HL-60/S4 treated with retinoic acid at 250 ng/mL for 4 days and 3 days (cell line): ENCODE results near the gene C2orf68.
"Not testable (repeated sequence)": the region's sequence is repeated elsewhere in the genome, so short reads cannot be mapped to it uniquely, and the experiment has no call there.

Source experiments
- in situ Hi-C: fragments of 300-500 bp; cut with MboI; formaldehyde crosslinking; loops from 2 replicates; pipeline ENCODE4 v1.7.0; 2022; ENCODE audit warnings: low sequenced_read_pairs

C2orf68 gene

DNA sequence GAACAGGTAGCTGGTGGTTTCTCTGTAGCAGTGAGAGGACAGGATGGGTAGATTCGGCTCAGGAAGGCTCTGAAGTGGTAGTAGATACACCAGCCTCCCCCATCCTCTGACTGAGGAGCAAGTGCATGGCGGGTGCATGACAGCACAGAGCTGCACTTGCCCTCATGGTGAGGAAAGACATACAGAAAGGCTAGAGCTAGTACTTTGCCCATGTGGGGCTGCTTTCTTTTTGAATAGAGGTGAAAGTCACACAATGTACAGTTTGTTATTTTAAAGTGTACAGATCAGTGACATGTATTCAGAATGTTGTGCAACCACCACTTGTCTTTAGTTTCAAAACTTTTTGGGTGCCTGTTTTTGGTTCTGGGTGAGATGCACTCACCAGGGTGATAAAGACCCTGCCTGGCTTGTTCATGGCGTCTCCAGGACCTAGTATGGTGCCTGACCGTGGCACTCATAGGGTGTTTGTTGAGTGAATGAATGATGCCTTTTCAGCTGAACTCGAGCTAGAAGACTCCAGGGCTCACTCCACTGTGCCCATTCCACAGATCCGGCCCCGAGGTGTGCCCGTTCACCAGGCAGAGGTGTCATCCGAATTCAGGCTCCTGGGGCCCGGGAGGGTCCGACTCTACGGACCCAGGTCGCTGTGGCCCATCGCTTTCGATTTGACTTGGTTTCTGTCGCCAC, 28.1 kb downstream of the C2orf68 start:
- in situ Hi-C loops: no loop called here

DNA sequence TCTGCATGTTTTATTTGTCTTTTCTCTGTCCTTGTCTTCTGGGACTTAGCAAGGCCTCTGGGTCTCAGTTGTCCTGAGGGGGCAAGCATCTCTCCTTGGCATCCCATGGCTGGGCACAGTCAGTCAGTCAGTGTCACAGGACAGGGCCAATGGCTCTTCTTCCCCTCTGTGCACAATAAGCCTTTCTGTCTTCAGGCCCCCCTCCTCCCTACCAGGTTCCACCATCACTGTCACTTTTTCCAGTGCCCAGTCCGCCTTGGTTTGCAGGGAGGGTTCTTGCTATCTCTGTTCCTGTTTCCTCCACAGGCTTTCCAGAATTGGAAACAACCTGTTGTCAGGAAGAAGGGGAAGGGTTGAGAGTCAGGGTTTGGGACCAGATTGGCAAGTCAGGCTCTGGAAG, 29.4 kb downstream of the C2orf68 start:
- in situ Hi-C loops: no loop called here

GRCh38 chr2:85580206-85580605, 31.7 kb downstream of the C2orf68 start:
- in situ Hi-C loops: no loop called here

DNA sequence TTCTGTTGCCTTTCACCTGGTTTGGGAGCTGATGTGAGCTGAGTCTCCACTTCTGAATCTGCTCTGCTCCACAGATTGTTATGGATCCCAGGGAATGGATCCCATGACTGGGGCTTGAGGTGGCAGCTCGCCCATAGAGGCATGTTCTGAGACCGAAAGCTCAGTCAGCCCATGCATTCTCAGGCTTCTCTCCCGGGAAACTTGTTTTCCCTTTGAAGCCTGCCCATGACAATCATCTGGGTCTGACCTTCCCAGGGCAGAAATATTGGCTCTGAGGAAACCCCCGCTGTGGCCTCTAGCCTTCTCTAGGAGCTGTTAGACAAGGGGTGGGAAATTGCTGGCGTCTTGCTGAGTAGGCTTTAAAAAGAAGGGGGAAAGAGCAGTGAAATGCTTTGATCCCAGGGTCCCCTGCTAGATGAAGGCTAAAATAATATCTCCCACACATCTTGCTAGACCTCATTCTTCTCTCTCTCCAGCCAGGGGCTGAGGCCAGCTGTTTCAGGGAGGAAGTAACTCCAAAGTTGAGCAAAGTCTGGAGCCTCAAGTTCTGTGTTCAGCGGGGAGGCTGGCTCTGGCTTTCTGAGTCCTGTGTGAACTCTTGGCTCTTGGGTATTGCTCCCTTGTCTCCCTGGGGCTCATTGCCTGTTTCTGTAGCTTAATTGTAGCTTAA, 32.5 kb downstream of the C2orf68 start:
- in situ Hi-C loops: no loop called here

DNA sequence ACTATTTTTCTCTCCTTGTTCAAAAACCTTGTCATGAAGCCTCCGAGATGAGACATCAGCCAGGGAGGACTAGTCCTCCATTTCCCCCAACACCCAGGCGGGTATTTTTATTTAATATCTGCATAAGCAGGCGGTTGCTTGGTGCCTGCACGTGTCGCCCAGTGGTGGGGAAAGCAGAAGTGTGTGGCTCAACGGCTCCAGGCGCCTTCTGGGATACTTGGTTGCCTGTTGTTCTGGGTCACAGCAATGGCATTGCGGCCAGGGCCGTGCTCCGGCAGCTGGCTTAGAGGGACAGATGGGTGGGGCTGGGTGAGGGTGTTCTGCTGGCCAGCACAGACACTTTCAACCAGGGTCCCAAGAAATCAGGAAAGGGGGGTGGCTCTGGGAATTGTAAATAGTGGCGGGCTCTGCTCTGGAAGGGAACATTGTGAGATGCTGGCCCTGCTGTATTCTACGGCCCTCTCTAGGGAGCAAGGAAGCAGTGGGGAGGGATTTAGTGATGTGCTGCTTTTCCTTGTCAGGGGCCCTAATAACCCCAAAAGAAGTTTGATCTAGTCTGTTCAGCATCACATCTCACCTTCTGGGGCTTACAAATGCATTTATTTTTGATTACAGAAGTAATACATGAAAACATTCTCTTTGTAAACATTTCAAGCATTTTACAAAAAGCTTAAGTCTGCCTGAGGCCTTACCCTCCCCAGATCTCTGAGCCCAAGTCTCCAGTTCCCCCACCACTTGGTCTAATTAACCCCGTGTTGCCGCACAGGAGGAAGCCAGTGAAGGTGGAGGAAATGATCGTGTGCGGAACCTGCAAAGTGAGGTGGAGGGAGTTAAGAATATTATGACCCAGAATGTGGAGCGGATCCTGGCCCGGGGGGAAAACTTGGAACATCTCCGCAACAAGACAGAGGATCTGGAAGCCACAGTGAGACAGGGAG, 33.4 kb downstream of the C2orf68 start:
- in situ Hi-C loops: no loop called here

DNA sequence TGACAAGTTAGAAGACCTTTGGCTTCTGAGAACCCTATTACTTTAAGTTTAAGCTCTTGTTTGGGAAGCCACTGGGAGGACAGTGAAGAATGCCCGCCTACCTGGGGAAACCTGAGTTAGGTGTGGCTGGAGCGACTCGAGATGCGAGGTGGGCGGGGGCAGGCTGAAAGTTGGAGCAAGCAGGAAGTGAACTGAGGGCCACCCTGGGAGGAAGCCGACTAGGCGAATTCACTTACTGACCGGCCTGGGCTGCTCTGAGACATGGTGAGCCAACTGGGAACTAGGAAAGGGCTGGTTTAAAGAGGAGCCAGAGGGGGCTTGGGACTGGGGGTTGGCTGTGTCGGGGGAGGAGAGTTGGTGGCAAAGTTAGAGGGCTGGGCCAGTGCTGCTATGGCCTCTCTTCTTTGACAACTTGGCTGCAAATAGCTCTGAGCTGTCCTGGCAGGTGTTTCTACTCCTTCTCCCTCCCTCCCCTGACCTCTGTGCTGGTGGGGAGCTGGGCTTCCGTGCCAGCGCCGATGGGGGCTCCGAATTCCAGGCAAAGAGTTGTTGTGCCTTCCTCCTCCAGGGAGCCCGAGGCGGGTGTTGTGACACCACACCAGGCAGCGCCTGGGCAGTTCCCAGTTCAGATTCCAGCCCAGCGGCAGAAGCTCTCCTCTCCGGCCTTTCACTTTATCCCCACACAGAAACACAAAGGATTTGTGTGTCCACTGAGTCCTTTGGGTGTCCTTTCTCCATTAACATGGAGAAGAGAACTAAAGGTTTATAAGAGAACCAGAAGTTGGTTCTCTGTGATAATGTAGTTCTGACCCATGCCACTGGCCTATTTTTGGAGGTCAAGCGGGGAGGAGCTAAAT, 34.3 kb downstream of the C2orf68 start, which contains the start of gene VAMP8:
Gene VAMP8, plus strand, starts transcription at position 201 of the 857 bp plus-strand sequence. Its CDS starts 61 bp downstream, at position 262.
- in situ Hi-C loops: no loop called here

DNA sequence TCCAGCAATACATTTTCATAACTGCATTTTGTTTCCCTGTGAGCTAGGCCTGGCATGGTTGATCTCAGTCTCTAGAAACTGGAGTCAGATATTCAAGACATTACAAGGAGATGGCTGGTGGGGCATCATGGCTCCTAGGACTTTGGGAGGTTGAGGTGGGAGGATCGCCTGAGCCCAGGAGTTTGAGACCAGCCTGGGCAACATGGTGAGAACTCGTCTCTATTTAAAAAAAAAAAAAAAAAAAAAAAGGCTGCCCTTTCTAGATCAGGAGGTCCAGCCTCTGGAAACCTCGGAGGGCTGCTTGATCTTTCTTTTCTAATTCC, 34.8 kb downstream of the C2orf68 start:
- in situ Hi-C loops: no loop called here

- in situ Hi-C loops: no loop called here
Observed at GRCh38 chr2:85575739-85576138, 36.1 kb downstream of the C2orf68 start.

- in situ Hi-C loops: no loop called here
Observed at GRCh38 chr2:85566265-85566664, 45.6 kb downstream of the C2orf68 start.

- in situ Hi-C loops: no loop called here
Observed at GRCh38 chr2:85564144-85564563, 47.7 kb downstream of the C2orf68 start.

GRCh38 chr2:85561280-85562212, 50.3 kb downstream of the C2orf68 start, which contains the start of gene GGCX:
TSS of gene GGCX (minus strand) at chr2:85561493. CDS start at chr2:85561428, 65 bp downstream.
- in situ Hi-C loops: no loop called here

- in situ Hi-C loops: no loop called here
Observed at GRCh38 chr2:85560812-85561279, 51.0 kb downstream of the C2orf68 start.

GRCh38 chr2:85560403-85560726, 51.5 kb downstream of the C2orf68 start:
- in situ Hi-C loops: not testable (repeated sequence)

DNA sequence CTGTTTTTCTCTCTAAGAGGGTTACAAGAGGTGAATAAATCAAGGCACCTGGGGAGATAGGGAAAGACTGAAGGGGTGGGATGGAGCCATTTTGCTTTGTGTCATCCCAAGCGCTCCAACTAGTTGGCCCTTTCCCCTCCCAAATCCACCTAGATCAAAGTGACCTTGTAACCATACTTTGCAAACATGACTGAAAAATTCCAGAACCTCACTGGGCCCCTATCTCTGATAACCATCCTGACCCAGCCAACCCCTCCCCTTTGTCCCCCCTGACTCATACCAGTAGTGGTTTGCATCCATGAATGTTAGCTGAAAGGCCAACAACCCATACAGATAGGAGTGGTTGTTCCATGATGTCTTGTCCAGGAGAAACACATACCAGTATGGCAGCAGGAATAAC, 53.7 kb downstream of the C2orf68 start:
- in situ Hi-C loops: no loop called here

GRCh38 chr2:85557130-85557529, 54.7 kb downstream of the C2orf68 start:
- in situ Hi-C loops: no loop called here
